Fibroblast of the aortic adventitia (primary cell): Measurements from ENCODE around the gene PPP1CC. TPM values are rescaled to one million over a fixed set of nuclear protein-coding genes. Genes with fewer than 3 reads are reported as not detected.
A peak's percentile ranks its signal among the peaks of the same experiment; 100 is the strongest.
"Not testable (repeated sequence)": the region's sequence is repeated elsewhere in the genome, so short reads cannot be mapped to it uniquely, and the experiment has no call there.

Experiments
- DNase-seq: peaks from one replicate; pipeline ENCODE4 v3.0.0-alpha.2; 2010; ENCODE audit warnings: low read depth
- H3K4me3 ChIP-seq: 2 replicates; pipeline ENCODE4 v1.5.1; 2011; ENCODE audit warnings: low read depth, mild to moderate bottlenecking, control low read depth, low read length, moderate library complexity
- total RNA-seq: library from RNA; depleted of rRNA; stranded (reverse); fragments of >200 nt; gene quantifications from 2 replicates; pipeline ENCODE4 v1.2.3, GENCODE V29; 2012; ENCODE audit warnings: low replicate concordance
- TF ChIP-seq, protein P1 (sequence below): IDR thresholded peaks from 2 replicates; pipeline ENCODE4 v1.5.1; 2011; ENCODE audit warnings: mild to moderate bottlenecking, low read length, control low read depth, inconsistent platforms; ENCODE audit not compliant: insufficient read depth

Gene PPP1CC
- total RNA-seq, 1 donor = 130 TPM

DNA sequence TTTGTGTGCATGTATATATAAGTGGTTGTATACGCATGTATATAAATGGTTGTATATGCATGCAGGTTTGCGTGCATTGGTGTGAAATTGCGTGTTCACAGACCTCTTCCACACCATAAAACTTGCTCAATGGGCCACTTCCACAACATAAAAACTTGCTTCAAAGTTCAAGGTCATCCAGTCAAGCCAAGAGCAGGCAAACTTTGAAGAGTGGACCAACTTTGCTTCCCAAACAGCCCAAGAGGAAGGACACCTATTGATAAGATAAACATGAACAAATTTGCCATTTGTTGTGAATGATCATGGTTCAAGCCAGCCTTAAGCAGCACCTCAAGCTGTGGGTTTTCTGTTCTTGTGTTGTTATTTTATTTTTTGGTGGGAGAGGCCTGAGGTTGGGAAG is 25.2 kb upstream of the PPP1CC start:
- H3K4me3 ChIP-seq = no peak overlapping the region
- TF ChIP-seq, protein P1, sequence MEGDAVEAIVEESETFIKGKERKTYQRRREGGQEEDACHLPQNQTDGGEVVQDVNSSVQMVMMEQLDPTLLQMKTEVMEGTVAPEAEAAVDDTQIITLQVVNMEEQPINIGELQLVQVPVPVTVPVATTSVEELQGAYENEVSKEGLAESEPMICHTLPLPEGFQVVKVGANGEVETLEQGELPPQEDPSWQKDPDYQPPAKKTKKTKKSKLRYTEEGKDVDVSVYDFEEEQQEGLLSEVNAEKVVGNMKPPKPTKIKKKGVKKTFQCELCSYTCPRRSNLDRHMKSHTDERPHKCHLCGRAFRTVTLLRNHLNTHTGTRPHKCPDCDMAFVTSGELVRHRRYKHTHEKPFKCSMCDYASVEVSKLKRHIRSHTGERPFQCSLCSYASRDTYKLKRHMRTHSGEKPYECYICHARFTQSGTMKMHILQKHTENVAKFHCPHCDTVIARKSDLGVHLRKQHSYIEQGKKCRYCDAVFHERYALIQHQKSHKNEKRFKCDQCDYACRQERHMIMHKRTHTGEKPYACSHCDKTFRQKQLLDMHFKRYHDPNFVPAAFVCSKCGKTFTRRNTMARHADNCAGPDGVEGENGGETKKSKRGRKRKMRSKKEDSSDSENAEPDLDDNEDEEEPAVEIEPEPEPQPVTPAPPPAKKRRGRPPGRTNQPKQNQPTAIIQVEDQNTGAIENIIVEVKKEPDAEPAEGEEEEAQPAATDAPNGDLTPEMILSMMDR = no peak
- no peak for DNase-seq

DNA sequence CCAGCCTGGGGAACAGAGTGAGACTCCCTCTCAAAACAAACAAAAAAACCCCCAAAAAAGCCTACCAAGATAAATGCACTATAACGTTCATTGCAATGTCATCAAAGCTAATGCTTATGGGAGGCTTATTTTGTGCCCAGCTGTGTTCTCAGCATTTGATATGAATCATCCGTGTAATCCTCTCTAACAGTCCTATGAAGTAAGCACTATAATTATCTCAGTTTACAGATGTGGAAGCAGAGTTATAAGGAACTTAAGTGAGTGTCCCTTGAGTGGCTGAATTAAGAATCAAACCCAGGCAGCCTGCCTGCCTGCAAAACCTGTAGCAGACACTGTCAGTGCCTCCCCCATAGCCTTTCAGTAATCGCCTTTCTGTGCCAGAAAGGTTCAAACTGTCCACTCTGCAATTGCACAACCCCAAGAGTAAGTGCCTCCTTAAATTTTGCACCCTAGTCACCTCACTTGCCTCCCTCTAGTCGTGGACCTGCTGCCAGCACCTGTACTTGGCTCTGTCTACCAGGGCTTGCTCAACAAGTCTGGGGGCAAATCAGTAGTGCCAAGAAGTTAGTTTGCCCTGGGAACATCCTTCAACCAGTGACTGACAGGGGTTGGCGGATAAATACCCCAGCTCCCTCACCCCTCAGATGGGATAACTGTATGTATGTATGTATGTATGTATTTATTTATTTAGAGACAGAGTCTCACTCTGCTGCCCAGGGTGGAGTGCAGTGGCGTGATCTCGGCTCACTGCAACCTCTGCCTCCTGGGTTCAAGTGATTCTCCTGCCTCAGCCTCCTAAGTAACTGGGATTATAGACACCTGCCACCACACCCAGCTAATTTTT is 23.8 kb upstream of the PPP1CC start:
- H3K4me3 ChIP-seq = no peak overlapping the region
- no peak for DNase-seq

DNA sequence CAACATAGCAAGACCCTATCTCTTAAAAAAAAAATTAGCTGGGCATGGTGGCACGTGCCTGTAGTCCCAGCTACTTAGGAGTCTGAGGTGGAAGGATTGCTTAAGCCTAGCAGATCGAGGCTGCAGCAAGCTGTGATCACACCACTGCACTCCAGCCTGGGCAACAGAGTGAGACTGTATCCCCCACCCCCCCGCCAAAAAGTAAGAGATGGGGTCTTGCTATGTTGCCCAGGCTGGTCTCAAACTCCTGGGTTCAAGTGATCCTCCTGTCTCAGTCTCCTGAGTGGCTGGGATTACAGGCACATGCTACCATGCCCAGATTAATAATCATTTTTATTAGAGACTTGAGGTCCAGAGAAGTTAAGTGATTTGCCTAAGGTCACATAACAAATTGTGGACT is 22.9 kb upstream of the PPP1CC start:
- not testable (repeated sequence) for DNase-seq, H3K4me3 ChIP-seq

More for the DNA sequence above, 23.8 kb upstream of the PPP1CC start:
- TF ChIP-seq, protein P1 = no peak

DNA sequence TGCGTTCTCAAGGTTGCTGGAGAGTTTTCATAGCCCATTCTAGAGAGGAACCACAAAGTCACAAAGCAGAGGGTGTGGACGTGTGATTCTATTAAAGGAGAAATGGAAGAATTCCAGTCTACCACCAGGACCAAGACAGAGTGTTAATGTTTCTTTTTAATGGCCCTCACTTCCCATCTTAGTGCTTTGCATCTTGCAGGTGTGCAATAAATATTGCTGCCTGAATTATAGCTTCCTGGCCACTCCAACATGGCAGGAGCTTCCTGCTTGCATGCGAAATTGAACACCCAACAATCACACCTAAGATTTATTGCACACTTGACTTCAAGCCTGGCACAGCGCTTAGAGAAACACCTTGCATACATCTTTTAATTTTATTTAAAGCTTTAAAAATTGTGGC is 22.4 kb upstream of the PPP1CC start:
- DNase-seq = no peak
- TF ChIP-seq, protein P1 = no peak
- no peak overlapping the region for H3K4me3 ChIP-seq

DNA sequence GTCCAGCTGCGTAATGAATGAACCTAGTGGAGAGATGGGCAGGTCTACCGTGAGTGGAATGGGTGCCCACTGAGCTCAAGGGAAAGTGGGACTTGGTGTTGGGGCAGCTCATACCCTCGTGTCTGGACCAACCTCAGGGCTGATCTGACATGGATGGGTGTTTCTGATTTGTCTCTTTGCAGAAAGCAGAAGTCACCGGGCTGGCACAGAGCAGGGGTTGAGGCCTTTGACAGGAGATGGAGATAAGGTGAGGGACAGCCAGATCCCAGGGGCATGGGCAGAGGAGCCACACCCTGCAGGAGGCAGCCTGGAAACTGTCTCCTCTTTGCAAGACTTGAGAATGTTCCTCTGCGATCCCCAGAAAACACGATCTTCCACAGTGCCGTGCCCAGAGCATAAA is 20.9 kb upstream of the PPP1CC start:
- no peak overlapping the region for H3K4me3 ChIP-seq
- no peak for DNase-seq
- TF ChIP-seq, protein P1 = no peak

DNA sequence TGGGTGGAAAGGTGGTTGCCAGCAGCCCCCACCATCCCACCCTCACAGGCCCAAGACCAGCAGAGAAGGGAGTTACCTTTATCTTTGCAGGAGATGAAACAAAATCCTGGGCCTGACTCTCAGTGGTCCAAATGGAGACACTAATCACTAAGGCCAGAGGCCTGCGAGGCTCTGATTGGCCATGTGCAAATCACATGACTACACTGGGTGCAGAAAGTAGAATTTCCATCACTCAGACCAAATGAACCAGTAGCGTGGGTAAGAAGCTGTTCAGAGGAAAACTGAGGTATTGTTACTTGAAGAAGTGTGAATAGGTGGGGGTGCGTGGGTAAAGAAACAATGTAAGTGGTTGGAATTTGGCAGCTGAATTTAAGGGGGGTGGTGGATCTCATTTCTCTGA is 20.2 kb upstream of the PPP1CC start:
- H3K4me3 ChIP-seq = no peak overlapping the region
- peak; percentile 16 for DNase-seq

DNA sequence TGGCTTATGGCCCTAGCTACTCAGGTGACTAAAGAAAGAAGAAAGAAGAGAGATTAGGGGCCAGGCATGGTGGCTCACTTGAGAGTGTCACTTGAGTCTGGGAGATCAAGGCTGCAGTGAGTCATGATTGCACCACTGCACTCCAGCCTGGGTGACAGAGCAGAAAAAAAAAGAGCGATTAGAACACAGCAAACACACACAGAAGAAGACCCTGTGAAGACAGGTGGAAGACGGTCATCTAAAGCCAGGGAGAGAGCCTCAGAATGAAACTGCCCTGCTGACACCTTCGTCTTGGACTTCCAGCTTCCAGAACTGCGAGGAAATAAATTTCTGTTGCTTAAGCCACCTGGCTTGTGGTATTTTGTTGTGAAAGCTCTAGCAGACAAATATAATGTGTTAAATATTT is 17.5 kb upstream of the PPP1CC start:
- H3K4me3 ChIP-seq = no peak overlapping the region
- TF ChIP-seq, protein P1 = no peak
- DNase-seq = no peak

More for the DNA sequence above, 20.2 kb upstream of the PPP1CC start:
- TF ChIP-seq, protein P1 = no peak
